Natural killer cell treated with Interleukin-12 subunit alpha and Interleukin-12 subunit beta and Interleukin-15 and Interleukin-18, amount 100 ng/mL, for 72 hours (primary cell): ENCODE measurements around the gene ARPP21. TPM values are rescaled to one million over a fixed set of nuclear protein-coding genes. Genes with fewer than 3 reads are reported as not detected.

Experiments used
- ATAC-seq, 2 donors: fragments of 150-1000 bp; cut with Tn5 transposase in 1 of 2; sonication (Bioruptor Pico), chemical (Tn5 transposase) in 1 of 2; 2 replicates each; pipeline ENCODE4 v1.10.0; 2021
- DNase-seq: peaks from one replicate; pipeline ENCODE4 v3.0.0; 2022; ENCODE audit warnings: low spot score
- H3K27ac Mint-ChIP-seq, 2 donors: 1 replicate in 1 of 2; 2 replicates in 1 of 2; pipeline ENCODE4 v1.8.0; 2022; ENCODE audit warnings: mixed read lengths in 2 of 2, mild to moderate bottlenecking in 1 of 2, moderate library complexity in 1 of 2
- H3K27me3 Mint-ChIP-seq, 2 donors: 1 replicate in 1 of 2; 2 replicates in 1 of 2; pipeline ENCODE4 v1.8.0; 2022; ENCODE audit warnings: mixed read lengths in 2 of 2
- H3K36me3 Mint-ChIP-seq: one replicate; pipeline ENCODE4 v1.8.0; 2022; ENCODE audit warnings: mixed read lengths
- H3K4me1 Mint-ChIP-seq, 2 donors: 1 replicate in 1 of 2; 2 replicates in 1 of 2; pipeline ENCODE4 v1.8.0; 2022; ENCODE audit warnings: low read depth in 2 of 2, mixed read lengths in 2 of 2, mild to moderate bottlenecking in 1 of 2
- H3K4me3 Mint-ChIP-seq: one replicate; pipeline ENCODE4 v1.8.0; 2022; ENCODE audit warnings: mixed read lengths
- H3K9me3 Mint-ChIP-seq: 2 replicates; pipeline ENCODE4 v1.8.0; 2022; ENCODE audit warnings: mixed read lengths
- total RNA-seq, 2 donors: library from RNA; stranded (reverse); gene quantifications; one replicate each; pipeline ENCODE4 v1.2.3, GENCODE V29; 2022

Gene ARPP21
- total RNA-seq, 2 donors from 2014 or later: not detected

DNA sequence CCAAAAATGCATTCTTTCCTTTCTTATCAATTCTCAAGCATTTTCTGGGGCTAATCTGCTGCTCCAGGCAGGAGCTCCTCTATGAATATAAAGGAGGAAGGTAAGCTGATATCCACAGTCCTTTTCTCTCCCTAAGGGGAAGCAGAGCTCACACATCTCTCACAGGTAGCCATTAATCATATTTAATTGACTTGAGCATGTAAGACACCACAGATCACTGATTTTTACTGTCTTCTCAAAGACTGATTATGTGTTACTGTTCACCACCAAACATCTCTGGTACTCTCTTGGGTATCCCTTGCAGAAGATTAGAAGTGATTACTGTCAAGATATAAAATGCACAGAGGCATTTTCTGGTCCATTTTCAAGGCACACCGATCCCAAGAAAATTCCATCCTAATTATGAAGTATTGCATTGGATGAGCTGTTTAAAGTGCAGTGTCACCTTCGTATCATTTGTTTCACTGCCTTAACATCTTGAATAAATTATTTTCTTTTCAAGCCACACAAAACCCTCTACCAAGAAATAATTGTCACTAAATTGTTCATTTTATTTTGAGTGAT is 100.7 kb downstream of the ARPP21 start:
- Mint-ChIP-seq H3K4me1 (no peaks in the 10 kb centered on the region), H3K27me3 (no peaks in the 10 kb centered on the region), H3K9me3 (no peaks in the 10 kb centered on the region), H3K4me3 (no peak overlapping the region), H3K36me3 (no peaks in the 10 kb centered on the region), H3K27ac (no peak overlapping the region)
- DNase-seq: no peak
- no peak for ATAC-seq

DNA sequence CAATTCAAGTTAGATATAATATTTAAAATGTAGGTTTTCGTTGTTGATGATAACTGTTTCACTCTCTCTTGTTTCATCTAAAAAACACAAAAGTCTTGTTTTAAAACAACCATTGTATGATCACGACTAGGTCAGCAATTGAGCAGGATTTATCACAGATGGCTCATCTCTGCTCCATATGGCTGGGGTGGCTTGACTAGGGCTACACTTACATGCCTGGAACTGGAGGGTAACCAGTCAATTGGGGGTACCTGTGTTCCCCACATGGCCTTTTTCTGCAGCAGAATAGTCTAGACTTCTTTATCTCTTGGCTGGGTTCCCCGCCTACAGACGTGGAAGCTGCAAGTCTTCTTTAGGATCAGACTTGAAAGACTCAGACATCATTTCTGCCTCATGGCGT is 103.9 kb downstream of the ARPP21 start:
- ATAC-seq (no peak), DNase-seq (no peak)
- Mint-ChIP-seq H3K4me3 (no peak overlapping the region), H3K4me1 (no peaks in the 10 kb centered on the region), H3K27ac (no peak overlapping the region), H3K27me3 (no peaks in the 10 kb centered on the region), H3K36me3 (no peaks in the 10 kb centered on the region), H3K9me3 (peaks cover 13% of the 10 kb centered on the region)

DNA sequence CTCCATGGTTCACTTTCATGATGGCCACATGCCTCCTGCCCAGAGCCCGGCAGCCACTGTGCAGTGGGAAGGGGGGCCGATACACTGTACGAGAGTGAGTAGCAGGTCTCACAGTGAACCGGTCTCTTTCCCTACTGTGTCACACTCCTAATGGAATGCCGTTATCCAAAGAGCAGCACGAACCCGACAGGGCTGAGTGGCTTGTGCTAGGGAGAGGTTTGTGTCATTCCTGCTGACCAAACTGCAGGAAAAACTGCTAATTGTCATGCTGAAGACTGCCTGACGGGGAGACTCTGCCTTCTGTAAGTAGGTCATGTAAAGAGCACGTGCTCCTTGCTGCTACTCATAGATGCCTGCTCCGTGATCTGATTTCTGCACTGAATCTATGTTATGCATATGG is 105.1 kb downstream of the ARPP21 start:
- Mint-ChIP-seq H3K27me3 (no peaks in the 10 kb centered on the region), H3K27ac (no peak overlapping the region), H3K4me3 (no peak overlapping the region), H3K4me1 (no peaks in the 10 kb centered on the region), H3K9me3 (peaks cover 13% of the 10 kb centered on the region), H3K36me3 (no peaks in the 10 kb centered on the region)
- ATAC-seq (no peak), DNase-seq (no peak)

DNA sequence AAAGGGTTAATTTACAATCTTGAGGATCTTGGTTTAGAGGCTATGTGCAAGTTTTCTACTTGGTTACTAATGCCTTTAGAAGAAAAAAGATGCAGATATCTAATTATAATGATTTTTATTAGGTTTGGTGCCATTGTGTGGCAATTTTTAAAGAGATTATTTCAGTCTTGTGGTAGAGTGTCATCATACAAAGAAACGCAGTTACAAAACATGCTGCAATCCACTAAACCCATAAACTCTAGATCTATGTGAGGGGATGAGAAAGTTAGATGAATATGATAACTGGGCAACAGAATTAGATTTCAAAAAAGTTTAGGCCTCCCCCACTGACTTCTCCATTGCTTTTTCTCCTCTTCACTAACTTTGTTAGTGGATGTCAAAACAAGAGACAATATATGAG is 106.0 kb downstream of the ARPP21 start:
- H3K27me3 Mint-ChIP-seq: no peaks in the 10 kb centered on the region

DNA sequence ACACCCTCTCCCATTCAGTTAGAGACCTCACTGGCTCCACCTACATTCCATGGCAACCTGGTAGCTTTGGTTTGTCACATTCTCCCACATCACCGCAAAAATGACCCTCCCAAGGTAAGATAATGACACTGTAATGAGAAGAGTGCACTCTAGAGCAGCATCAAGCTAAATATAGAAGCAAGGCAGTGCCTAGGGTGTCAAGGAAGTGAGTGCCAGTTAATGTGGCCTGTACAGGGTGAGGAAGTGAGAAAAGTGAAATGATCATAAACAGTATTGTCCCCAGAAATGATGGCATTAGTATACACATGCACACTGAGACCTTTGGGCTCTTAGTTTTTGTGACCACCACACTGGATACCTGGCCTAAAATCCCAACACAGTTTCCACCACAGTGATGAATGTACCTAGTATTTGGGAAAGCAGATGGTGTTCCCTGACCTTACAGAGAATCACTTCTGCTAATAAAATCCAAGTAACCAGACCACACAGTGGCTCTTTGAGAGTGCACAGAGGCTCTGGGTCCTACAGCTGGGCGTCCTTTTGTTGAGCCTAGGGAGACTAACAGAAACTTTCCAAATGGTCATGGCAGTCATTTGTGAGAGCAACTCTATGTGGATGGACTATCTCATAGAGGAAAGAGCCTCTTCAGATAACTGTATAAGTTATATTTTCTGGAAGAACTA is 106.6 kb downstream of the ARPP21 start:
- Mint-ChIP-seq H3K27me3 (no peaks in the 10 kb centered on the region), H3K27ac (no peak overlapping the region), H3K4me1 (no peaks in the 10 kb centered on the region), H3K4me3 (no peak overlapping the region), H3K9me3 (peaks cover 13% of the 10 kb centered on the region), H3K36me3 (no peaks in the 10 kb centered on the region)
- no peak for ATAC-seq
- DNase-seq: no peak

More for the DNA sequence above, 106.0 kb downstream of the ARPP21 start:
- DNase-seq (no peak), ATAC-seq (no peak)
- Mint-ChIP-seq H3K27ac (no peak overlapping the region), H3K4me3 (no peak overlapping the region), H3K4me1 (no peaks in the 10 kb centered on the region), H3K36me3 (no peaks in the 10 kb centered on the region), H3K9me3 (peaks cover 13% of the 10 kb centered on the region)

DNA sequence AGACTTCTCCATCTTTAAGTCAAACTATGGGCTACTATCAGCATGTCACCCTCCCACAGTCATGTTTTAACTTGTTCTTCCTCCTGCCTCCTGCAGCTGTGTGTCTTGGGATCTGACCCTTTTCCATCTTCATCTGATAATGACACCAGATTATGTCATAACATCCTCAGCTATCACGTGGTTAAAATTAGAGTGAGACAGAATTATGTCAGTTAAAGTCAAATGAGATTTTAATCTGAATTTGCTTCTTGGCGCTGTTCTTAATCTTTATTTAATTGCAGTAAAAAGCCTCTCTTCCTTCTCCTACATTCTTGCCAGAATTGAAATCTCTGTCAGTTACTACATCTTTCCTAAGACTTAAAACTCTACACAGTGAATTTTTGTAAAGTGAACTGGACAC is 107.2 kb downstream of the ARPP21 start:
- H3K4me3 Mint-ChIP-seq: no peak overlapping the region
- H3K9me3 Mint-ChIP-seq: peaks cover 13% of the 10 kb centered on the region
- ATAC-seq (no peak), DNase-seq (no peak)
- H3K4me1 Mint-ChIP-seq: no peaks in the 10 kb centered on the region
- H3K36me3 Mint-ChIP-seq: no peaks in the 10 kb centered on the region
- H3K27me3 Mint-ChIP-seq: no peaks in the 10 kb centered on the region
- no peak overlapping the region for H3K27ac Mint-ChIP-seq

DNA sequence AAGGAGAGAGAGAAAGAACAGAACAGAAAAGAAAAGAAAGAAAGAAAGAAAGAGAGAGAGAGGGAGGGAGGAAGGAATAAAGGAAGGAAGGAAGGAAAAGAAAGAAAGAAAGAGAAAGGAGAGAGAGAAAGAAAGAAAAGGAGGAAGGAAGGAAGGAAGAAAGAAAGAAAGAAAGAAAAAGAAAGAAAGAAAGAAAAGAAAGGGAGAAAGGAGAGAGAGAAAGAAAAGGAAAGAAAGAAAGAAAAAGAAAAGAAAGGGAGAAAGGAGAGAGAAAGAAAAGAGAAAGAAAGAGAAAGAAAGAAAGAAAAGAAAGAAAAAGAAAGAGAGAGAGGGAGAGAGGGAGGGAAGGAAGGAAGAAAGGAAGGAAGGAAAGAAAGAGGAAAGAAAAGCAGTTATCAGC is 108.8 kb downstream of the ARPP21 start:
- H3K4me1 Mint-ChIP-seq: no peaks in the 10 kb centered on the region
- H3K4me3 Mint-ChIP-seq: no peak overlapping the region
- no peaks in the 10 kb centered on the region for H3K27me3 Mint-ChIP-seq
- H3K36me3 Mint-ChIP-seq: no peaks in the 10 kb centered on the region
- ATAC-seq (no peak), DNase-seq (no peak)
- no peak overlapping the region for H3K27ac Mint-ChIP-seq
- peaks cover 13% of the 10 kb centered on the region for H3K9me3 Mint-ChIP-seq

DNA sequence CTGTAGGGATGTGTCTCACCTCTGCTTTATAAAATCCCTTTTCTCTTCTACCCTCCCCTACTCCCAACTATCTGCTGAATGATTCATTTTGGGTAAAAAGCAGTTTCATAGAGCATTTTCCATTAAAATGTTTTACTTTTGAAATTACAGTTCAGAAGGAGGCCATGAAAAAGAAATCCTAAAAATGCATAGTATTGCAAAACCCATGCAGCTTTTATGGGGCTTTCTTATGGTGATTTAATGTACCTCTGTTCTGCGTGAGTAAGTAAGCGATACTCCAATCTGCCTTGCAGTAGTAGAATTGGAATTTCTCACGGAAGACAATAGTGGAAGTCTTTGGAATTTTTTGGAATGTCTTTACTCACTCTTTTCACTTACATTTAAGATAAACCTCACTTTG is 111.9 kb downstream of the ARPP21 start:
- ATAC-seq (no peak), DNase-seq (no peak)
- no peaks in the 10 kb centered on the region for H3K4me1 Mint-ChIP-seq
- H3K4me3 Mint-ChIP-seq: no peak overlapping the region
- H3K27ac Mint-ChIP-seq: no peak overlapping the region
- H3K9me3 Mint-ChIP-seq: peaks cover 14% of the 10 kb centered on the region
- H3K36me3 Mint-ChIP-seq: no peaks in the 10 kb centered on the region
- H3K27me3 Mint-ChIP-seq: no peaks in the 10 kb centered on the region

DNA sequence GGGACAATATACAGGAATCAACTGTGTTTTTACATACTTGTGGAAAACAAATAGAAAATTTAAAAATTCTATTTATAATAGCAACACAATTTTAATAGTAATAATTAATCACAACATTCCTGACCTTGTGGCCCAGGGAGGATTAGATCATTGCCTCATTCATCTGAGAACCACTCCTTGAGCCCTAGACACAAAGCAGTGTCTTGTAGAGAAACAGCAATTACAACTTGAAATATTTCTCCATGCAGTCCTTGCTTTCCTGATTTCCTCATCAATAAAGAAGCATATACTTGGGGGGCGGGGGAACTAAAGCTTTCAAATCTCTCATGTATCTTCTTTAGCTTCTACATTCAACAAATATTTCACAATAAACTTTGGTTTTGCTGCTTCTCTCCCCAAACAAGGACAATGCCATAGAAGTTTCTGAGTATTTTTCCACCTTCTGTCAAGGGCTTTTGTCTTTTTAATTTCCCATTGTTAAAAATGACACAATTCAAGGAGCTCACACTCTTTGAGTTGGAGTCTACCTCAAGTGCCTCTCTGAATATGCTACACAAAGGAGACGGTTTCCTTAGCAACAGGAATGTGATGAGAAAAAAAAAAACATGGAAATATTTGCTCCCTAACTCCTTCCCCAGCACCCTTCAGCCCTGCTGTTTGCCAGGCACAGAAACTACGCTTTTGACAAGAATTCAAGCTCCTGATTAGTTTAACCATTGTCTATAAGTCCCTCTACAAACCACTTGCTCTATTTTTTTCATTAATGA is 118.8 kb downstream of the ARPP21 start:
- Mint-ChIP-seq H3K4me3 (no peak overlapping the region), H3K27ac (no peak overlapping the region), H3K9me3 (peaks cover 10% of the 10 kb centered on the region), H3K36me3 (no peaks in the 10 kb centered on the region), H3K4me1 (no peaks in the 10 kb centered on the region), H3K27me3 (no peaks in the 10 kb centered on the region)
- ATAC-seq (no peak), DNase-seq (no peak)

DNA sequence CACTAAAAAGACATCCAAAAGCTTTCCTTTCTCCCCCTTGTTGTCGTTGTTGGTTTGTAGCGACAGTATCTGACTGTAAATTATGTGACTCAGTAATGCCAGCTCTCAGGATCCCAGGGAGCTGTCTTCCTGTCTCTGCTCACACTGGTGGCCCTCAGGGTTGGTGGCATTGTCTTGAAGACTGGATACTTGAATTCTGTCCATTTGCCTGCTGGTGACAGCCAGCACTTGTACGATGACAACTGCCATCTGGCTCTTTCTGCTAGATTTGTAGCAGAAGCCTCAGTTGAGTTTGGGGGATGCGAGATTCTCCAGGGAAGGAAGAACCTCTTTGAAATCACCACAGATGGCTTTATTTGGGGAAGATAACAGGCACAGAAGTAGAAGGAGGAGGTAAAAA is 120.8 kb downstream of the ARPP21 start:
- ATAC-seq (no peak), DNase-seq (no peak)
- Mint-ChIP-seq H3K4me3 (no peak overlapping the region), H3K9me3 (peaks cover 10% of the 10 kb centered on the region), H3K36me3 (no peaks in the 10 kb centered on the region), H3K27ac (no peak overlapping the region), H3K4me1 (no peaks in the 10 kb centered on the region), H3K27me3 (no peaks in the 10 kb centered on the region)

DNA sequence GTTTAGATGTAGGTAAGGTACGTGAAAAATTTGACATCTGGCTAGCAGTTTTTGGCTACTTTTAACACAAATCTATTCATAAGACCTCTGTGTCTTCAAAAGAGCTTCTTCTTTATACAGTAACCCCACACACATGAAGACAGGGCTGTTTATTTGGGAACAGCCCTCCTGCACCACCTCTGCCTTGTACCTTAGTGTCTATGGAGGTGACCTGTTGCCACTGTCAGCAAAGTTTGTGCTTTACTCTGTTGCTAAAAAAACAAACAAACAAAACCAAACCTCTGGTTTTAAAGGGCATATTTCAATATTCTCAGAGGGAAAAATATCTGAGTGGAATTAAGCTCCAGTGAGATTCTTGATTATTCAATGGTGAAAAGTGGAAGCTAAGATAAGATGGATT is 122.0 kb downstream of the ARPP21 start:
- Mint-ChIP-seq H3K9me3 (peaks cover 5% of the 10 kb centered on the region), H3K27me3 (no peaks in the 10 kb centered on the region), H3K4me1 (no peaks in the 10 kb centered on the region), H3K27ac (no peak overlapping the region), H3K4me3 (no peak overlapping the region), H3K36me3 (no peaks in the 10 kb centered on the region)
- DNase-seq (no peak), ATAC-seq (no peak)

DNA sequence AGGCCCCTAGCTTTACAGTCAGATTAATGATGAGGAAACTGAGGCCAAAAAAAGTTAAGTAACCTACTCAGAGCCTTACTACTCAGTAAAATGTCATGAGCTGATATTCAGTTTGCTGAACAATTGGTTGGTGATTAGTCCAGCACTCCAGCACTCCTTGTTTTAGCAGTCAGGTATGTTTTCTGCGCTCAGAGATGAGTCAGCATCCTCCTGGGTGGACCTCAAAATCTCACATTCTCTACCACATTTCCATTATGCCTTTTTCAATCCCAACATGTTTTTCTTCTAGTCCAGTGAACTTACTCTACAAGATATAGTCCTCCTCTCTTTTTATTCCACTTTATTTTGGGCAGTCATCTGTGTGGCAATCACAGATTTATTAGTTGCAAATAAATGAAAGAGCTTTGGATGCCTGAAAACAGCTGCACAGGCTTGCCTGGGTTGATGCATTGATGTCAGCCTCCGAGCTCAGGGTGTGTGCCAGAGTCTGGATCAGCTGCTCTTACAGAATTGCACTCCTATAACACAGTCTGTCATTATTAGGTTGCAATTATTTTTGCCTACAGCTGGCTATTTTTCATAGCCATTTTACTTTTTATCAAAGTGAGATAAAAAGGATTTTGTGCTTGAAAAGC is 133.2 kb downstream of the ARPP21 start:
- DNase-seq: no peak
- Mint-ChIP-seq H3K27ac (no peak overlapping the region), H3K27me3 (no peaks in the 10 kb centered on the region), H3K4me3 (no peak overlapping the region), H3K9me3 (no peaks in the 10 kb centered on the region), H3K4me1 (no peaks in the 10 kb centered on the region), H3K36me3 (no peaks in the 10 kb centered on the region)
- ATAC-seq: no peak

DNA sequence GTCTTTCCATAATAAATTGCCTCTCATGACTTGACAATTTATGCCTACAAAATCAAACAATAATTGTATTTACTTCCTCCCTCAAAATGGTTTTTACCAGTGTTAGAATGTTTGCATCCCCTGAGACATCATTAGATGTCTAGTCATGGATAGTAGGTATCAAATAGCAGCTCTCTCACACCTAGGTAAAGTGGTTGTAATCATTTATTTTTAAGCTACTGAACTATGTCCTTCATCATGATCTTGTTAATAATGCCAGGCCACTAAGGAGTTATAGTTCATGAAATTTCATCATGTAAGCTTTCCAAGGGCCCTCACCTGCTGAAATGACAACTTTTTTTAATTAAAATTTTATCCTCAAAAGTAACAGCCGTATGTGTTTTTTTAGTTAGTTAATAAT is 134.1 kb downstream of the ARPP21 start:
- Mint-ChIP-seq H3K4me1 (no peaks in the 10 kb centered on the region), H3K27me3 (no peaks in the 10 kb centered on the region), H3K36me3 (no peaks in the 10 kb centered on the region), H3K27ac (no peak overlapping the region), H3K4me3 (no peak overlapping the region), H3K9me3 (no peaks in the 10 kb centered on the region)
- DNase-seq (no peak), ATAC-seq (no peak)

DNA sequence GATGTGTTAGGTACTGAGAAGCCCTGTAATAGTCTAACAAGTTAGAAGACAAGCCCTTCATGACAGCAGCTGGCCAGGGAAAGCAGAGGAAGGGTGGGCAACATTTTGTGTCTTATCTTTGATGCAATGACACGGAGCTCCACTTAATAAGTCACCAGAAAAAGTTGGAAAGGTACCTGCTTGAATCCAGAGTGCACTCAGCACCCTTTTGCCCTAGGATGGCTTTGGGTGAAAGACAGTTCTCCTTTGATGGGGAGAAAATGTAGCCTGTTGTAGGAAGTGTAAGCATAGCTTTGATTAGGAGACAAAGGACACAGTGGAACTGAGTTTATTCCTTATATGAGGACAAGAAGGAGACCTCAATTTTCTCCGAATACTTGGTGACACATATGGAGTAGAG is 137.0 kb downstream of the ARPP21 start:
- Mint-ChIP-seq H3K9me3 (peaks cover 7% of the 10 kb centered on the region), H3K36me3 (no peaks in the 10 kb centered on the region), H3K4me3 (no peak overlapping the region), H3K4me1 (no peaks in the 10 kb centered on the region), H3K27me3 (no peaks in the 10 kb centered on the region), H3K27ac (no peak overlapping the region)
- DNase-seq (no peak), ATAC-seq (no peak)
